Measurements from ENCODE around the gene GRIA4.

The GRIA4 gene

DNA sequence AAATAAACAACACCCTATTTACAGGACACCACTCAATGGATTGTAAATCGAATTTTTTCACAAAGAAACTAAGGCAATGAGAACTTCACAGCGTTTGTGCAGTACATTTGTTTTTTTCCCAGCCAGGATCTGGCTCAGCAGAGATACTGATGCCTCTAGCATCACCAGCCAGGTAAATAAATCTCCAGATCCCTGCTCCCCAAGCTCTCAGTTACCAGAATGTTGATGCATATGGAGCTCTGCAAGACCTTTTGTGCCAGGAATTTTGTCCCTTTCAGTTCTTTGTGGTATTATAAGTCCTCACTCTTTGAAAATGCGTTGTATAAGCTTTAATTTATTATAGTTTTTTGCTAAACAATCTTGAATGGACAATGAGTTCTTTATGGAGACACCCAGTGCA lies 274.6 kb downstream of the GRIA4 start:
- TF ChIP-seq, protein P1, sequence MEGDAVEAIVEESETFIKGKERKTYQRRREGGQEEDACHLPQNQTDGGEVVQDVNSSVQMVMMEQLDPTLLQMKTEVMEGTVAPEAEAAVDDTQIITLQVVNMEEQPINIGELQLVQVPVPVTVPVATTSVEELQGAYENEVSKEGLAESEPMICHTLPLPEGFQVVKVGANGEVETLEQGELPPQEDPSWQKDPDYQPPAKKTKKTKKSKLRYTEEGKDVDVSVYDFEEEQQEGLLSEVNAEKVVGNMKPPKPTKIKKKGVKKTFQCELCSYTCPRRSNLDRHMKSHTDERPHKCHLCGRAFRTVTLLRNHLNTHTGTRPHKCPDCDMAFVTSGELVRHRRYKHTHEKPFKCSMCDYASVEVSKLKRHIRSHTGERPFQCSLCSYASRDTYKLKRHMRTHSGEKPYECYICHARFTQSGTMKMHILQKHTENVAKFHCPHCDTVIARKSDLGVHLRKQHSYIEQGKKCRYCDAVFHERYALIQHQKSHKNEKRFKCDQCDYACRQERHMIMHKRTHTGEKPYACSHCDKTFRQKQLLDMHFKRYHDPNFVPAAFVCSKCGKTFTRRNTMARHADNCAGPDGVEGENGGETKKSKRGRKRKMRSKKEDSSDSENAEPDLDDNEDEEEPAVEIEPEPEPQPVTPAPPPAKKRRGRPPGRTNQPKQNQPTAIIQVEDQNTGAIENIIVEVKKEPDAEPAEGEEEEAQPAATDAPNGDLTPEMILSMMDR (IDR thresholded peaks at IDR 0.05; ENCODE audit: low read depth, low read length, missing control alignments): no peak
- no peak overlapping the region for H3K4me3 ChIP-seq (ENCODE audit: low read depth, low read length)
- no peaks in the 10 kb centered on the region for H3K36me3 ChIP-seq (replicated peaks)
- H3K27me3 ChIP-seq (replicated peaks): no peaks in the 10 kb centered on the region
- no peak overlapping the region for H3K27ac ChIP-seq
- in situ Hi-C loops (cut with HindIII; ENCODE audit: low pct_ligation_motif_present, low sequenced_read_pairs): no loop called here
- no peak for DNase-seq

DNA sequence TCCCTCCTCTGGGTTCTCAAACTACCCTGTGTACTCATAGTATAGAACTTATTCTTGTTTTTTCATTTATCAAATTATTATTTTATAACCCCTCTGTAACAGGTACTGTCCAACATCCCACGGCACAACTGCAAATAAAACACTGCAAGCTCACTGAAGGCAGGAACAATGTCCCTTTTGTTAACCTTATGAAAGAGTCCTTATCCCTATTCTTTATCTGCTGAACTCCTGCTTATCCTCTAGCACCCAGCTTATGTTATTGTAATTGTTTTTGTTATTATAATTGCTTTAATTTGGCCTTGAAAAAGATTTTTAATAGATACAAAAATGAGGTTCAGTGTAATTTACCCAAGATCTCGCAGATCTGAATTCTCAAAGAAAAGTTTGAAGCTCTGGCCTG lies 281.8 kb downstream of the GRIA4 start:
- H3K4me3 ChIP-seq (ENCODE audit: low read depth, low read length): no peak overlapping the region
- H3K27ac ChIP-seq: no peak overlapping the region
- H3K27me3 ChIP-seq (replicated peaks): no peaks in the 10 kb centered on the region
- TF ChIP-seq, protein P1 (IDR thresholded peaks at IDR 0.05; ENCODE audit: low read depth, low read length, missing control alignments): no peak
- no peaks in the 10 kb centered on the region for H3K36me3 ChIP-seq (replicated peaks)
- no peak for DNase-seq
- in situ Hi-C loops (cut with HindIII; ENCODE audit: low pct_ligation_motif_present, low sequenced_read_pairs): no loop called here

DNA sequence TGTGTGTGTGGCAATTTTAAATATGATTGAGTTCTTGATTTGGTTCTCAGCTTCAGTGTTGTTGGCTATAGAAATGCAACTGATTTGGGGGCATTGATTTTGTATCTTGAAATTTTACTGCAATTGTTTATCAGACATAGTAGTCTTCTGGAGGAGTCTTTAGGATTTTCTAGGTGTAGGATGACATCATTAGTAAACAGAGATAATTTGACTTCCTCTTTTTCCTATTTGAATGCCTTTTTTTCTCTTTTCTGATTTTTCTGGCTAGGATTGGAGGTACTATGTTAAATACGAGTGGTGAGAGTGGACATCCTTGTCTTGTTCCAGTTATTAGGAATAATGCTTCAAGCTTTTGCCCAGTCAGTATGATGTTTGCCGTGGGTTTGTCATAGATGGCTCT lies 287.3 kb downstream of the GRIA4 start:
- Histone ChIP-seq H3K4me3 (ENCODE audit: low read depth, low read length) (no peak overlapping the region), H3K36me3 (replicated peaks) (no peaks in the 10 kb centered on the region), H3K27me3 (replicated peaks) (no peaks in the 10 kb centered on the region), H3K27ac (no peak overlapping the region)
- in situ Hi-C loops (cut with HindIII; ENCODE audit: low pct_ligation_motif_present, low sequenced_read_pairs): no loop called here
- TF ChIP-seq, protein P1 (IDR thresholded peaks at IDR 0.05; ENCODE audit: low read depth, low read length, missing control alignments): no peak
- no peak for DNase-seq

DNA sequence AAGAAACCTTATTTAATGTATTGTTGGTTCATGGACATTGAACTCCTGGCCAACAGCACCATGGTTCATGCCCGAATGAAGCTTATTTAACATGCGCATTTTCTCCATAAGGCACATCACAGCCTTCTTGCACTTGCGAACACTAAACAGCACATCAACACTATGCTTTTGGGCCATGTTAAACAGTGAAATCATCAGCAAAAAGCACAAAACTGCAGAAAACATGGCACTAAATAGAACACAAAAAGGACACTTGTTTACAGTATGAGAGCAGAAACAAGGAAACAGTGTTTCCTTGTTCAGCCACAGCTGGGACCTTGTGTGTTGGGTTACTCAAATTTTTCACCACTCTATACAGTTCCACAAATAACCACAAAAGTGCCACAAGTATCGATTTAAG lies 289.9 kb downstream of the GRIA4 start:
- Histone ChIP-seq H3K27me3 (replicated peaks) (no peaks in the 10 kb centered on the region), H3K27ac (no peak overlapping the region), H3K4me3 (ENCODE audit: low read depth, low read length) (no peak overlapping the region), H3K36me3 (replicated peaks) (no peaks in the 10 kb centered on the region)
- DNase-seq: no peak
- TF ChIP-seq, protein P1 (IDR thresholded peaks at IDR 0.05; ENCODE audit: low read depth, low read length, missing control alignments): no peak
- in situ Hi-C loops (cut with HindIII; ENCODE audit: low pct_ligation_motif_present, low sequenced_read_pairs): no loop called here

DNA sequence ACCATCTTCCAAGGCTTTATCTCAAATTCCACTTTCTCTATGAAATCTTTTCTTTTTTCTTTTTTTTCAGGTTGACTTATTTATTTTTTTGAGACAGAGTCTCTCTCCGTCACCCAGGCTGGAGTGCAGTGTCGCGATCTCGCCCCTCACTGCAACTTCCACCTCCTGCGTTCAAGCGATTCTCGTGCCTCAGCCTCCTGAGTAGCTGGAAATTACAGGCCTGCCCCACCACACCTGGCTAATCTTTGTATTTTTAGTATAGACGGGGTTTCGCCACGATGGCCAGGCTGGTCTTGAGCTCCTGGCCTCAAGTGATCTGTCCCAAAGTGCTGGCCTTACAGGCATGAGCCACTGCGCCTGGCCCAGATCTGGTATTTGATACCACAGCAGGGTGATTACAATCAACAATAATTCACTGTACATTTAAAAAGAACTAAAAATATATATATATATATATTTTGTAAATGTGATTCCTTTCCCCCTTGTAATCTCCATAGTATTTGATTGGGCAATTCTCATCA lies 290.7 kb downstream of the GRIA4 start:
- Histone ChIP-seq H3K4me3 (ENCODE audit: low read depth, low read length) (no peak overlapping the region), H3K27me3 (replicated peaks) (no peaks in the 10 kb centered on the region), H3K27ac (no peak overlapping the region), H3K36me3 (replicated peaks) (no peaks in the 10 kb centered on the region)
- DNase-seq: no peak
- TF ChIP-seq, protein P1 (IDR thresholded peaks at IDR 0.05; ENCODE audit: low read depth, low read length, missing control alignments): no peak
- in situ Hi-C loops (cut with HindIII; ENCODE audit: low pct_ligation_motif_present, low sequenced_read_pairs): no loop called here

DNA sequence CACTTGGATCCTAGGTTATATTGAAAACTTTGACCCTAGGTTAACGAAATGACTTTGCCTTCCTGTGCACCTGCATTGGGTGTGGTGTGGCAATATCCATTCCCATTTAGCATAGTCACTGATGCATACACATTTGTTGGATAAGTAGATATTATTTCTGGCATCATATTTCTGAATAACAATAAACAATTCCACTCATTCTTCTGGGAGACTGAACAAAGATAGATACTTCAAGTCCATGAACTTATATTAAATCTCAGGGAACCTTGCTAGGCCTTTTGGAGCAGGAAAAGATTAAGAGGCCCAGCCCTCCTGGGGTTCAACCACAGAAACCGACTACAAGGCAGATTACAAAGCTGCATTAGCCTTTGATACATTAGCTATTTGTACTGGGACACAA lies 293.2 kb downstream of the GRIA4 start:
- H3K27ac ChIP-seq: no peak overlapping the region
- no peak overlapping the region for H3K4me3 ChIP-seq (ENCODE audit: low read depth, low read length)
- H3K36me3 ChIP-seq (replicated peaks): no peaks in the 10 kb centered on the region
- no peaks in the 10 kb centered on the region for H3K27me3 ChIP-seq (replicated peaks)
- TF ChIP-seq, protein P1 (IDR thresholded peaks at IDR 0.05; ENCODE audit: low read depth, low read length, missing control alignments): no peak
- no peak for DNase-seq
- in situ Hi-C loops (cut with HindIII; ENCODE audit: low pct_ligation_motif_present, low sequenced_read_pairs): no loop called here
